GM23248 (cell line): Measurements from ENCODE around the gene C15orf61. TPM values are rescaled to one million over a fixed set of nuclear protein-coding genes. Genes with fewer than 3 reads are reported as not detected.
A peak's percentile ranks its signal among the peaks of the same experiment; 100 is the strongest.

Experiments used
- DNase-seq: peaks from one replicate; pipeline ENCODE4 v3.0.0-alpha.2; 2015
- H2AFZ ChIP-seq: fragments of 200-600 bp; sonication (generic); 2 replicates; pipeline ENCODE4 v1.6.1; 2016; ENCODE audit warnings: antibody characterized with exemption
- H3F3A ChIP-seq: fragments of 200-600 bp; sonication (generic); 2 replicates; pipeline ENCODE4 v1.6.1; 2016; ENCODE audit warnings: mild to moderate bottlenecking, antibody characterized with exemption, mixed run types; ENCODE audit not compliant: insufficient read depth
- H3K27ac ChIP-seq: fragments of 200-600 bp; sonication (generic); 2 replicates; pipeline ENCODE4 v1.5.1; 2016; ENCODE audit warnings: mild to moderate bottlenecking
- H3K27me3 ChIP-seq: fragments of 200-600 bp; sonication (generic); replicated peaks from 2 replicates; pipeline ENCODE4 v1.6.1; 2016; ENCODE audit warnings: mild to moderate bottlenecking; ENCODE audit not compliant: insufficient read depth
- H3K36me3 ChIP-seq: fragments of 200-600 bp; sonication (generic); 2 replicates; pipeline ENCODE4 v1.6.1; 2016; ENCODE audit warnings: low read depth, mild to moderate bottlenecking
- H3K4me1 ChIP-seq: fragments of 200-600 bp; sonication (generic); 2 replicates; pipeline ENCODE4 v1.6.1; 2016; ENCODE audit warnings: mild to moderate bottlenecking; ENCODE audit not compliant: insufficient read depth
- H3K4me2 ChIP-seq: fragments of 200-600 bp; sonication (generic); one replicate; pipeline ENCODE4 v1.6.1; 2016; ENCODE audit warnings: mild to moderate bottlenecking; ENCODE audit not compliant: unreplicated experiment
- H3K4me3 ChIP-seq: fragments of 200-600 bp; sonication (generic); 2 replicates; pipeline ENCODE4 v1.5.1; 2016; ENCODE audit warnings: mild to moderate bottlenecking
- H3K79me2 ChIP-seq: fragments of 200-600 bp; sonication (generic); 2 replicates; pipeline ENCODE4 v1.6.1; 2016; ENCODE audit warnings: mild to moderate bottlenecking; ENCODE audit not compliant: insufficient read depth
- H3K9ac ChIP-seq: fragments of 200-600 bp; sonication (generic); 2 replicates; pipeline ENCODE4 v1.6.1; 2016; ENCODE audit warnings: mild to moderate bottlenecking
- H3K9me2 ChIP-seq: fragments of 200-600 bp; sonication (generic); 2 replicates; pipeline ENCODE4 v1.6.1; 2016; ENCODE audit warnings: mixed run types, mild to moderate bottlenecking, moderate library complexity; ENCODE audit not compliant: insufficient read depth
- H3K9me3 ChIP-seq: fragments of 200-600 bp; sonication (generic); one replicate; pipeline ENCODE4 v1.6.1; 2017; ENCODE audit warnings: low read depth
- H4K20me1 ChIP-seq: fragments of 200-600 bp; sonication (generic); 2 replicates; pipeline ENCODE4 v1.6.0; 2016; ENCODE audit not compliant: insufficient read depth
- EZH2 ChIP-seq: fragments of 200-600 bp; sonication (generic); IDR thresholded peaks from 2 replicates; pipeline ENCODE4 v1.6.1; 2018; ENCODE audit warnings: antibody characterized with exemption, mild to moderate bottlenecking; ENCODE audit not compliant: insufficient read depth, poor library complexity, severe bottlenecking
- EZH2phosphoT487 ChIP-seq: fragments of 200-600 bp; sonication (generic); IDR thresholded peaks from 2 replicates; pipeline ENCODE4 v1.6.1; 2018; ENCODE audit warnings: antibody characterized with exemption, moderate library complexity, mild to moderate bottlenecking, low read depth; ENCODE audit not compliant: insufficient read depth
- WGBS, 2 experiments: methylation state at CpG; one replicate each; pipeline ENCODE4 v1.1.6; 2015 to 2017; ENCODE audit warnings: low lambda C conversion rate in 2 of 2, low coverage in 1 of 2; ENCODE audit errors: missing lambda C conversion rate in 2 of 2; 5-methylcytosine and 5-hydroxymethylcytosine counted together
- in situ Hi-C: fragments of 300-500 bp; cut with MboI; formaldehyde crosslinking; loops from 2 replicates; pipeline ENCODE4 v1.15.0; 2020
- polyA plus RNA-seq: library from polyadenylated mRNA; unstranded; fragments of >200 nt; fragmentation: Nextera tagmentation; extraction: Ambion mirVana; gene quantifications from 2 replicates; pipeline ENCODE4 v1.2.1, GENCODE V29; 2016
- total RNA-seq: library from RNA; depleted of rRNA; stranded (reverse); fragments of >200 nt; shearing (Covaris generic); gene quantifications from 2 replicates; pipeline ENCODE4 v1.2.3, GENCODE V29; 2014; rRNA removed

Gene C15orf61
- total and polyA plus RNA-seq, 2 experiments from 2014 or later: 3.7 to 10.5 TPM

DNA sequence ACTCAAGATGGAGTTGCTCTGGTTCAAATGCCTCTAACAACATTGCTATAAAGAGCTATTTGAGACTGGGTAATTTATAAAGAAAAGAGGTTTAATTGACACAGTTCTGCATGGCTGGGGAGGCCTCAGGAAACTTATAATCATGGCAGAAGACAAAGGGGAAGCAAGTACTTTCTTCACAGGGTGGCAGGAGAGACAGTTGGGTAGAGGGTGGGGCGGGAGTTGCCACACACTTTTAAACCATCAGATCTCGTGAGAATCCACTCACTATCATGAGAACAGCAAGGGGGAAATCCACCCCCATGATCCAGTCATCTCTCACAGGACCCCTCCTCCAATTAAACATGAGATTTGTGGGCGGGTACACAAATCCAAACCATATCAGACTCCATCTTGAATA is 52.3 kb downstream of the C15orf61 start:
- Histone ChIP-seq H3K79me2 (no peaks in the 10 kb centered on the region), H3K9me2 (no peaks in the 10 kb centered on the region), H3K9ac (no peak overlapping the region), H3K27ac (no peak overlapping the region), H2AFZ (no peak overlapping the region), H3K4me3 (no peak overlapping the region), H3K27me3 (no peaks in the 10 kb centered on the region), H3K9me3 (no peaks in the 10 kb centered on the region), H4K20me1 (no peaks in the 10 kb centered on the region), H3K36me3 (no peaks in the 10 kb centered on the region), H3K4me1 (no peaks in the 10 kb centered on the region), H3K4me2 (no peak overlapping the region), H3F3A (no peaks in the 10 kb centered on the region)
- TF ChIP-seq EZH2phosphoT487: no peak
- TF ChIP-seq EZH2: no peak
- 98% methylated on average over 3 of the region's 3 CpGs for WGBS, 2 experiments
- DNase-seq: no peak
- in situ Hi-C loops: no loop called here

DNA sequence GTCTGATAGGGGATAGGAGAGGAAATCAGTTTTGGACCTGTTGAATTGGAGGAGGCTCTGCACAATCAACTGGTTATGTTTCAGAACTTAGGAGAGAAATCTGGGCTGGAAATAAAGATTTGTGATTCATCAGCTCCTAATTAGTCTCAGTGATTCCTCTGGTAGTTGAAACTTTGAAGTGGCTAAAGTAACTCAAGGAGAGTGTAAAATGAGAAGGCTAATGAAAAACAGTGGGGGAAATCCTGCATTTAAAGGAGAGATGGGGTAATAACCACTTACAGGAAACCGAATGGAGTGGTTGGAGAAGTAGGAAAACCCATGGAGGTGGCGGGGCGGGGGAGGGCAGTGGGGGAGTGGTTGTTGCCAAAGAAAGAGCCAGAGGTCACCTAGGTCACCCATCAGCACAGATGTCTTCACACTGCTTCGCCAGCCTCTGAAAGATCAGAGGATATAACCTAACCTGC is 54.1 kb downstream of the C15orf61 start:
- Histone ChIP-seq H3K9me2 (no peaks in the 10 kb centered on the region), H3K79me2 (no peaks in the 10 kb centered on the region), H3K27ac (no peak overlapping the region), H3K4me3 (no peak overlapping the region), H3K27me3 (no peaks in the 10 kb centered on the region), H3K9me3 (no peaks in the 10 kb centered on the region), H4K20me1 (no peaks in the 10 kb centered on the region), H3K4me2 (no peak overlapping the region), H3K4me1 (no peaks in the 10 kb centered on the region), H3K36me3 (no peaks in the 10 kb centered on the region), H3F3A (no peaks in the 10 kb centered on the region), H3K9ac (no peak overlapping the region), H2AFZ (no peak overlapping the region)
- peak; percentile 15 for DNase-seq
- WGBS, 2 experiments: 83 to 89% methylated on average over 4 of the region's 4 CpGs
- in situ Hi-C loops: no loop called here
- TF ChIP-seq EZH2phosphoT487: no peak
- TF ChIP-seq EZH2: no peak

DNA sequence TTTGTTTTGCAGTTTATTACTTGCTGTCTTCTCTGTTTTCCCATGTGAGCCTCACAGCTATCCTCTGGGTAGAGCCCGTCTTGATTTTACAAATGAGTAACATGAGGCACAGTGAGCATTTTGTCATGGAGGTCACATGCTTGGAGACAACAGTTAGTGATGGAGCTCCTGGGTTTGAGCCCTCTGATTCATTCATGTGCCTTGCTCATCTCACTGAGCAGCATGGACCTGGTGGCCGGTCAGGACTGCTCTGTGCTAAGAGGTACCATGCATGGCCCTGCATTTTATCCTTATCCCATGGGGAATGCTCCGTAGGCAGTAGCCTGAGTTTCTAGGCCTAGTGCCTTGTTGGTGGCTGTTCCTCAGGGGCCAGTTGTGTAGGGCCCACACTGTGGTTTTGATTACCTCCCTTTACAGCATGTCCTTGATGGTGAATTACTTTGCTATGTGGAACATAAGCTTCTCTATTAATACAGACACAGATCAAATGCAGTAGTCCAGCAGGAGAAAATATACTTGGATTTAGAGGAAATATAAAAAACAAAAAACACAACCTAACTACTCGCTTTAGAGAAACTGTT is 57.2 kb downstream of the C15orf61 start:
- no peak overlapping the region for H2AFZ ChIP-seq
- WGBS, 2 experiments: 85 to 97% methylated on average over 4 of the region's 4 CpGs
- no peak overlapping the region for H3K4me3 ChIP-seq
- no peaks in the 10 kb centered on the region for H3K4me1 ChIP-seq
- H3K4me2 ChIP-seq: no peak overlapping the region
- H3K79me2 ChIP-seq: no peaks in the 10 kb centered on the region
- H3F3A ChIP-seq: no peaks in the 10 kb centered on the region
- in situ Hi-C loops: no loop called here
- no peaks in the 10 kb centered on the region for H3K27me3 ChIP-seq
- no peaks in the 10 kb centered on the region for H3K9me2 ChIP-seq
- TF ChIP-seq EZH2: no peak
- no peak for TF ChIP-seq EZH2phosphoT487
- DNase-seq: peak; percentile 21
- H3K36me3 ChIP-seq: no peaks in the 10 kb centered on the region
- no peak overlapping the region for H3K27ac ChIP-seq
- H3K9me3 ChIP-seq: no peaks in the 10 kb centered on the region
- no peaks in the 10 kb centered on the region for H4K20me1 ChIP-seq
- no peak overlapping the region for H3K9ac ChIP-seq

DNA sequence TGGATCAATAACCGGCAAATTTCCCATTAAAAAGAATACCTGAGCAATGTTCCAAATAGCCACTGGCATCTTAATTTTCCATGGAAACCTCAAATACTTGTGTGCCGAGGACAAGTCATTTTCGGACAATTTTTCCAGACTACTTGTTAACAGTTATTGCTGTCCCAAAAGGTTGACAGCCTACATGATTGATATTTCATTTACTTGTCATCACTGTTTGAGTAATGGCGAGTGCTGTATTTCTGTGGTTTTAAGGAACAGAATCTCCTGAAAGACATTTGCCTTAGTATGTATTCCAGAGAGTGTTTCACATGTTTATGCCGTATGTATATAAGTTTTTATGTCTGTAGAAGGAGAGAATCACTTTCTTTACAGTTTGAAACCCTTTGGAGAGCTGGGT is 58.2 kb downstream of the C15orf61 start:
- no peaks in the 10 kb centered on the region for H3K36me3 ChIP-seq
- H3K4me2 ChIP-seq: no peak overlapping the region
- no peaks in the 10 kb centered on the region for H4K20me1 ChIP-seq
- DNase-seq: no peak
- TF ChIP-seq EZH2phosphoT487 (no peak), EZH2 (no peak)
- H3K4me1 ChIP-seq: no peaks in the 10 kb centered on the region
- H3K79me2 ChIP-seq: no peaks in the 10 kb centered on the region
- in situ Hi-C loops: no loop called here
- no peaks in the 10 kb centered on the region for H3K9me3 ChIP-seq
- no peaks in the 10 kb centered on the region for H3K9me2 ChIP-seq
- no peak overlapping the region for H3K27ac ChIP-seq
- WGBS, 2 experiments: 94 to 99% methylated on average over 5 of the region's 5 CpGs
- no peak overlapping the region for H3K4me3 ChIP-seq
- H3F3A ChIP-seq: no peaks in the 10 kb centered on the region
- H3K27me3 ChIP-seq: no peaks in the 10 kb centered on the region
- H3K9ac ChIP-seq: no peak overlapping the region
- no peak overlapping the region for H2AFZ ChIP-seq

Other genes starting within 250 kb of the C15orf61 start
- gene MAP2K5, start 21.6 kb downstream of the C15orf61 start, total RNA-seq: 2.8 and 2.9 TPM in 2 replicates
- gene MAP2K5, start 21.6 kb downstream of the C15orf61 start, polyA plus RNA-seq: 15.0 and 15.6 TPM in 2 replicates